ENCODE results near the gene EGFL8.
A peak's percentile ranks its signal among the peaks of the same experiment; 100 is the strongest.
"Not testable (repeated sequence)": the region's sequence is repeated elsewhere in the genome, so short reads cannot be mapped to it uniquely, and the experiment has no call there.

The EGFL8 gene

DNA sequence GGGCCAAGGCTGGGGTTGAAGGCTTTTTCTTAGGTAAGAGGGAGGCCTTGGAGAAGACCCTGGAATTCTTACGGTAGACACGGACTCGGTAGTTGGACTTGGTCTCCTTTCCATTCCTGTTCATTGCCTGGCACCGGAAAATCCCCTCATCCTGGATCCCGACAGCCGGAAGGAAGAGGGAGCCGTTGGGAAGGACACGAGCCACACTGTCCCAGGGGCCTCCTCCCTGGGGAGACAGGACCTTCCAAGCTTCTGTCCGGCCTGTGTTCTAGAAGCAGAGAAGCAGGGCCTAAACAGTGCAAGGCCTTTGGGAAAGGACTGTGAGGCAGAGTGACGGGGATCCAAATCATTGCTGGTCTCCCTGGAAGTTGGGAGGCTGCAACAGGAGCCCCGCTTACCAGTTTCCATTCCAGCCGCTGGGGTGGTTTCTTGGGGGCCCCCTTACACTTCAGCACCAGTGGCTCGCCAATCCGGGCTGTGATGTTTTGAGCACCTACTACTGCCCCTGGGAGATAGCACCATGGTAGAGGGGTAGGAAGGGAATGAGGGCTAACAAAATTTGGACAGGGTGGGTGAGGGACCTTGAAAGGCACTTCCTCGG lies 19.2 kb downstream of the EGFL8 start:
- no peak for DNase-seq (ENCODE audit: low read depth)

- no peak for DNase-seq (ENCODE audit: low read depth)
These were observed 19.8 kb downstream of the EGFL8 start, which contains the start of gene AGER for GRCh38 chr6:32184084-32184640. Gene AGER, minus strand, starts transcription at chr6:32184253. Its CDS starts 31 bp downstream, at chr6:32184222.

DNA sequence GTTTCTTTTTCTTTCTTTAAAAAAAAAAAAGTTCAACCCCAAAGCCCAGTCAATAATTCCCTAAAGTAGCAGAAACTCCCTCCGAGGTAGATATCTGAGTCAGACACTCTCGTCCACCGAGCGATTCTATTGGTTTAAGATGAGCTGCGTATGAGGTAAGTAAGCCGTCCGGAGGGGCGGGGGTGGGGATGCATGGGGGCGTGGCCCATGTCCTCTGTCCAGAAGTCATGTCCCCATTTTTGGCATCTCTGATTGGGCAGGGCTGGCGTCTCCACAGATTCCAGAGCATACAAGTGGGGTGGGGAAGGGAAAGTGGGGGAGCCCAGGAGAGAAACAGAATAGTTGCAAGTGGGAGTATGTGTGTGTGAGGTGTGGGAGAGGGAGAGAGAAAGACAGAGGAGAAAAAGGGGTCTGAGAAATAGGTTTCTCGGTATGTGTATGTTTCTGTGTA lies 21.3 kb downstream of the EGFL8 start:
- not testable (repeated sequence) for DNase-seq (ENCODE audit: low read depth)

GRCh38 chr6:32186151-32186840 lies 21.9 kb downstream of the EGFL8 start:
- not testable (repeated sequence) for DNase-seq (ENCODE audit: low read depth)

DNA sequence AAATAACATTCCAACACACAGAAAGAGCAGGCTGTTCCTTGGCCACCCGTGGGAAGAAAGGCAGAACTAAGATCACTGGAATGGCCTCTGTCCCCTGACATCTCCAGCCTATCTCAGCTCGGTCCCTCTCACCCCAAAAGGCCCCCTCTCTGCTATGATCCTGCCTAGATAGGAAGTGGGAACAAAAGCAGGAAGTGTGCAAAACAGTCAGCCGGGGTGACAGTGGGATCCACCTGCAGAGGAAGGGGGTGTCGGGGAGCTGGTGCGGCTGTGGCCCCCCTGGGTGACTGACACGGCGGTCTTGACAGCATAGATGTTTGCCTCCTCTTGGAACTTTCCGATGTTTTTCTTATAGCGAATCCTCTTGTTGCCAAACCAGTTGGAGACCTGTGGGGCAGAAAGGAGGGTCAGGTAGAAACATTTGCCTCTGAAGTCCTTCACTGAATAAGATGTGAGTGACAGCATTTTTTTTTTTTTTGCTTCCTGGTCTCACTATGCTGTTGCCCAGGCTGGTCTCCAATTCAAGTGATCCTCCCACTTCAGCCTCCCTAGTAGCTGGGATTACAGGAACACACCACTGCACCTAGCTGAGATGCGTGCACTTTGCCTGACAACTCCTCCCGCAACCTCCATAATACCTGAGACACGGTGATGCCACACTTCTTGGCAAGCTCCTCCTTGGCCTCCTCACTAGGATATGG lies 22.8 kb downstream of the EGFL8 start:
- DNase-seq (ENCODE audit: low read depth), result no peak

- DNase-seq (ENCODE audit: low read depth), result not testable (repeated sequence)
These were observed 23.5 kb downstream of the EGFL8 start for GRCh38 chr6:32187725-32188380.

- DNase-seq (ENCODE audit: low read depth), result no peak
These were observed 24.1 kb downstream of the EGFL8 start for GRCh38 chr6:32188381-32189068.

GRCh38 chr6:32189069-32189741 lies 24.8 kb downstream of the EGFL8 start:
- no peak for DNase-seq (ENCODE audit: low read depth)

DNA sequence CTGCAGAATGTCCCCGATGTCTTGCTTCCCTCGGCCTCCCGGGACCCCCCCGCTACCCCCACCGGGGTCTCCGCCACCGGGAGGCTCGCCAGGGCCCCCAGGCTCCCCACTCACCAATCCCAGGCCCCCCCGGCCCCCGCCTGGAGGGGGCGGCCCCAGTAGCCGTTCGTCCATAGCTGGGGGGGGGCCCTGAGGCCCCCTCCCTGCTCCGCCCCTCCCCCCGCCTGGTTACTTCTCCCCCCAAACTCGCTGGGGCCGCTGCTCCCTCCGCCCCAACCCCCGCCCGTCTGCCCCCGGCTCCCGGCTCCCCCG lies 25.3 kb downstream of the EGFL8 start:
- no peak for DNase-seq (ENCODE audit: low read depth)

DNA sequence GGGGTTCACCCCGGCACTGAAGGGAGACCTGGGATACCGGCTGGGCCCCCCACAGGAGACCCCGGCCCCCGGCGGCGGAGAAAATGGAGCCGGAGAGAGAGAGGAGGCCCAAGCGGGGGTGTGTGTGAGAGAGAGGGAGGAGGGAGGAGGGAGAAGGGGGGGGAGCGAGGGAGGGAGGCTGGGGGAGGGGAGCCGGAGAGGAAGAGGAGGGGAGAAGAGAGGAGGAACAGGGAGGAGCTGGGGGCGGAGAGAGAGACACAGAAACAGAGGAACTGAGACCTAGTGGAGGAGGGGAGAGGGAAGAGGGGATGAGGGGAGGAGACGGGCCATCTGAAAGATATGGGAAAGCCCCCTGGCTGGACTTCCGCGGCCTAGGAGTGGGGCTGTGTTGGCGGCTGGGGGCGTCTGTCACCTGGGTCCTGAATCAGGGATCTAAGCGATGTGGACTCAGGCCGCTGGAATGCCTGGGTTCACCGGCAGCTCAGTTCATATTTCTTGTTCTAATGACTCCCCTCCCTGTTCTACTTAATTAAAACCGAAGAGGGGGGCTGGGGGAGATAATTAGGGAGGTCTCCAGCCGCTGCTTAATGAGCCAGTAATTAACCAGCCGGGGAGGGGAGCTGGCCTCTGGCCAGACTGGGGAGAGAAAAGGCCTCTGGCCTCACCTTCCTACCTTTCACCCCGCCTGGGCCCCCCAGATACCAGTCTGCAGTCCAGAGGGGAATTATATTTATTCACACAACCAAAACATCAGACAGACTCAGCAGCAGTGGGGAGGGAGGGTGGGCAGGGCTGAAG lies 25.9 kb downstream of the EGFL8 start, which contains the start of gene PBX2:
Gene PBX2 (minus strand): TSS at position 149 of the 798 bp plus-strand sequence. CDS start 287 bp downstream, outside the sequence.
- peak; percentile 72 for DNase-seq (ENCODE audit: low read depth)

GRCh38 chr6:32190911-32191677 lies 26.7 kb downstream of the EGFL8 start:
- no peak for DNase-seq (ENCODE audit: low read depth)

GRCh38 chr6:32191696-32192607 lies 27.6 kb downstream of the EGFL8 start:
- no peak for DNase-seq (ENCODE audit: low read depth)

DNA sequence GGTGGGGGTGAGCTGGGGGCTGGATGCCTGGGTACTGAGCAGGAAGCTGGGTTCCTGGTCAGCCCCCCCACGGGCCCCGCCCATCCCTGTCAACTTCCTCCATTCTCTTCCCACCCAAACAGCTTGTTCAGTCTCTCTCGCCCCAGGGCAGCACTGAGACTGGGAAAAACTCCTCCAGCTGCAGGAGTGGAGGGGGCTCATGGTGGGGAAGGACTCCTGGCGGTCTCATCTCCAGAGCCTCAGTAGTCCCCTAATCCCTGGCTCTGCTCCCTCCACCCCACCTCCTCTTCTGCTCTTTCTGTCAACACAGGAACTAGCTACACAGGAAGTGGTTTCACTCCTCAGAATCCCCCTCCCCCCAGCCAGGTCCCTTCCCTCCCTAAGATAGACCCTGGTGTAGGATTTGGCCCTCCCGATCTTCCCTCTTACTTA lies 28.2 kb downstream of the EGFL8 start, which contains the start of gene GPSM3:
Gene GPSM3 (minus strand): TSS at position 36 of the 432 bp plus-strand sequence. CDS start 130 bp downstream, outside the sequence.
- peak; percentile 53 for DNase-seq (ENCODE audit: low read depth)

GRCh38 chr6:32193096-32193495 lies 28.7 kb downstream of the EGFL8 start:
- DNase-seq (ENCODE audit: low read depth), result not testable (repeated sequence)

- DNase-seq (ENCODE audit: low read depth), result no peak
These were observed 30.0 kb downstream of the EGFL8 start for GRCh38 chr6:32194388-32194787.

DNA sequence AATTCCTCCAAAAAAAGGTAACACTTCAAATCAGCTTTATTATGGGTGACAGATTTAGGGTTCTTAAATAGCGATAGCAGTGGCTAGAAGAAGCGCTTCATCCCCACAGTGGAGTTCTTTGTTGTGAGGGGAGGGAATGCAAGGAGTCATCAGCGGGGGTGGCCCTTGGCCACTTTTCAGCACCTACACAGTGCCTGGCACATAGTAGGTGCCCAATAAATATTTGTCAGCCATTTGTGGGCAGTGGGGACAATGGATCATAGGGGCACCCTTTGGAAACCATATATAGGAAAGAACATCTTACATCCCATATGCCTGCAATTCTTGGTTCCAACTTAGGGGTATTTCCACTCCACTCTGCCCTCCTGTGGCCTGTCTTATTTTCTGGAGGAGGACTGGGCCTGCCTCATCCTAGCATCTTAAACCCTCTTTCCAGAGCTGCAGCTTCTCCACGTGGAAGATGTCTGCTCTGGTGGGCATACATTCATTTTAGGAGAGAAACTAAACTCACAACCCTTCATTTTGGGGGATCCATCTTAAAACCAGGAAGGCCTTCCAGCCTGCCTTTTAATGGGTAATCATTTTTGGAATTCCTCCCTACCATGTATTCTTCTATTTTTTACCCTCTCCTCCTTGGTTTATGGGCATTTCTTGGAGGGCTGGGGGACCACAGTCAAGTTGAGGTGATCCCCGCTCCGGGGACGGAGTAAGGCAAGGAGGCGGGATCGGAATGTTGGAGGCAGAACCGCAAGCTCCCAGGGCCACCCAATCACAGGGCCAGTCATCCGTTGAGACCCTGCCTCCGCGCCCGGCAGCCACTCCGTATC lies 30.6 kb downstream of the EGFL8 start:
- DNase-seq (ENCODE audit: low read depth), result no peak

DNA sequence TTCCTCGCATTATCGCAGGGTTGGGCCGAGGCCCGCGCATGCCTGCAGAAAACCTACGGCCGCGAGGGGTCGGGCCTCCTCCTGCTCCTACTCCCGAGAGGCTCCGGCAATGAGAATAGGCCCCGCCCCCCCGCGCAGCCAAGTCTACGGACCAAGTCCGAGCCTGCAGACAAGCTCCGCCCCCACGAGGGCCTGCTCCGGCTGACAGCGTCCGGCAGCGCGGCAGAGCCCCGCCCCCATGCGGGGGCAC lies 31.2 kb downstream of the EGFL8 start:
- peak; percentile 100 for DNase-seq (ENCODE audit: low read depth)
